Epithelial cell of esophagus (primary cell): Measurements from ENCODE around the gene WFDC6.
A peak's percentile ranks its signal among the peaks of the same experiment; 100 is the strongest.
"Not testable (repeated sequence)": the region's sequence is repeated elsewhere in the genome, so short reads cannot be mapped to it uniquely, and the experiment has no call there.

Experiments used
- DNase-seq: peaks from one replicate; pipeline ENCODE4 v3.0.0; 2010; ENCODE audit warnings: low read depth
- H3K4me3 ChIP-seq: 2 replicates; pipeline ENCODE4 v1.5.1; 2011; ENCODE audit warnings: mild to moderate bottlenecking, low read length, control low read depth
- CTCF ChIP-seq: IDR thresholded peaks from 2 replicates; pipeline ENCODE4 v1.5.1; 2011; ENCODE audit warnings: low read depth, mild to moderate bottlenecking, low read length, control low read depth, inconsistent platforms; ENCODE audit not compliant: insufficient read depth; ENCODE audit errors: missing control alignments

Gene WFDC6

GRCh38 chr20:45539382-45539781 is at the start of gene WFDC6:
Gene WFDC6 (minus strand): TSS chr20:45539482. CDS start chr20:45539407, 75 bp downstream.
- no peak for DNase-seq
- H3K4me3 ChIP-seq = no peak within 1 kb of the TSS
- TF ChIP-seq CTCF = no peak

- TF ChIP-seq CTCF = no peak
- DNase-seq = peak; percentile 4
- no peak overlapping the region for H3K4me3 ChIP-seq
These were observed 49.5 kb upstream of the WFDC6 start for GRCh38 chr20:45588800-45589199.

- DNase-seq = peak; percentile 15
- not testable (repeated sequence) for H3K4me3 ChIP-seq
These were observed 46.7 kb upstream of the WFDC6 start for GRCh38 chr20:45585986-45586385.

GRCh38 chr20:45584294-45584693 is 45.0 kb upstream of the WFDC6 start:
- not testable (repeated sequence) for DNase-seq, H3K4me3 ChIP-seq

- TF ChIP-seq CTCF = no peak
- no peak overlapping the region for H3K4me3 ChIP-seq
These were observed 44.2 kb upstream of the WFDC6 start for GRCh38 chr20:45583502-45583901.

GRCh38 chr20:45581702-45582101 is 42.4 kb upstream of the WFDC6 start:
- TF ChIP-seq CTCF = no peak
- H3K4me3 ChIP-seq = no peak overlapping the region
- no peak for DNase-seq

More at GRCh38 chr20:45583502-45583901, 44.2 kb upstream of the WFDC6 start:
- no peak for DNase-seq

- TF ChIP-seq CTCF = no peak
- no peak within 1 kb of the TSS for H3K4me3 ChIP-seq
- no peak for DNase-seq
These were observed 39.9 kb upstream of the WFDC6 start, which contains the start of gene WFDC8 for GRCh38 chr20:45579184-45579583. Gene WFDC8 (minus strand): TSS chr20:45579284. CDS start chr20:45579247, 37 bp downstream.

- TF ChIP-seq CTCF = no peak
- no peak for DNase-seq
- no peak overlapping the region for H3K4me3 ChIP-seq
These were observed 38.9 kb upstream of the WFDC6 start for GRCh38 chr20:45578231-45578630.
